HEK293 (cell line): ENCODE measurements around the gene SMIM32.

ENCODE experiments used
- ZFP3 ChIP-seq: fragments of 450-650 bp; formaldehyde crosslinking; IDR thresholded peaks from 2 replicates; pipeline ENCODE4 v1.5.1; 2016; ENCODE audit warnings: low read depth, missing biosample characterization, missing genetic modification characterization
- ZNF544 ChIP-seq: fragments of 450-650 bp; formaldehyde crosslinking; IDR thresholded peaks from 2 replicates; pipeline ENCODE4 v1.5.0; 2017; ENCODE audit warnings: missing biosample characterization, missing genetic modification characterization
- TF ChIP-seq, protein P1 (sequence below): fragments of 450-650 bp; formaldehyde crosslinking; IDR thresholded peaks from 2 replicates; pipeline ENCODE4 v1.5.1; 2017; ENCODE audit warnings: missing biosample characterization, missing genetic modification characterization

GRCh38 chr5:136149891-136150290 lies 43.1 kb downstream of the SMIM32 start:
- TF ChIP-seq, protein P1, sequence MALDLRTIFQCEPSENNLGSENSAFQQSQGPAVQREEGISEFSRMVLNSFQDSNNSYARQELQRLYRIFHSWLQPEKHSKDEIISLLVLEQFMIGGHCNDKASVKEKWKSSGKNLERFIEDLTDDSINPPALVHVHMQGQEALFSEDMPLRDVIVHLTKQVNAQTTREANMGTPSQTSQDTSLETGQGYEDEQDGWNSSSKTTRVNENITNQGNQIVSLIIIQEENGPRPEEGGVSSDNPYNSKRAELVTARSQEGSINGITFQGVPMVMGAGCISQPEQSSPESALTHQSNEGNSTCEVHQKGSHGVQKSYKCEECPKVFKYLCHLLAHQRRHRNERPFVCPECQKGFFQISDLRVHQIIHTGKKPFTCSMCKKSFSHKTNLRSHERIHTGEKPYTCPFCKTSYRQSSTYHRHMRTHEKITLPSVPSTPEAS (tag by site-specific recombination): no peak
- TF ChIP-seq ZNF544 (tag by site-specific recombination) (no peak), ZFP3 (tag by site-specific recombination) (no peak)
